PC-3 (cell line): ENCODE measurements around the gene FBXL13. TPM values are rescaled to one million over a fixed set of nuclear protein-coding genes. Genes with fewer than 3 reads are reported as not detected.

Source experiments
- ATAC-seq: fragments of 200-7000 bp; cut with Tn5 transposase; 2 replicates; pipeline ENCODE4 v1.9.1; 2020; ENCODE audit warnings: mild to moderate bottlenecking, moderate library complexity
- BruUV-seq: library from RNA; stranded (reverse); fragments of 400-500 nt; replicated peaks from 2 replicates; lab custom pipeline; 2021; lab: Mats Ljungman, UMichigan
- CTCF ChIA-PET: fragments of 300-600 bp; sonication (Branson Sonifier 250); formaldehyde crosslinking; loops from one replicate; lab custom pipeline; 2022; ENCODE audit warnings: antibody characterized with exemption; lab: Charles Lee
- POLR2A ChIA-PET: fragments of 300-600 bp; sonication (Branson Sonifier 250); formaldehyde crosslinking; loops from one replicate; lab custom pipeline; 2022; ENCODE audit warnings: antibody characterized with exemption; ENCODE audit not compliant: unreplicated experiment; lab: Charles Lee
- DNase-seq: peaks from one replicate; pipeline ENCODE4 v3.0.0-alpha.2; 2015
- H2AFZ ChIP-seq: fragments of 300-600 bp; sonication (generic); 2 replicates; pipeline ENCODE4 v1.6.0; 2016; ENCODE audit warnings: antibody characterized with exemption, low read length
- H3F3A ChIP-seq: fragments of 300-600 bp; sonication (generic); one replicate; pipeline ENCODE4 v1.6.0; 2017; ENCODE audit warnings: antibody characterized with exemption, low read length, control low read depth, mild to moderate bottlenecking; ENCODE audit not compliant: unreplicated experiment
- H3K27ac ChIP-seq: fragments of 300-600 bp; sonication (generic); 2 replicates; pipeline ENCODE4 v1.5.1; 2016; ENCODE audit warnings: mild to moderate bottlenecking, low read length
- H3K27me3 ChIP-seq: fragments of 300-600 bp; sonication (generic); 2 replicates; pipeline ENCODE4 v1.6.1; 2016; ENCODE audit warnings: low read length, mixed read lengths
- H3K36me3 ChIP-seq: fragments of 300-600 bp; sonication (generic); 2 replicates; pipeline ENCODE4 v1.6.1; 2016; ENCODE audit warnings: low read depth, mixed run types, low read length, mixed read lengths
- H3K4me1 ChIP-seq: fragments of 300-600 bp; sonication (generic); 2 replicates; pipeline ENCODE4 v1.5.1; 2016; ENCODE audit warnings: low read length; ENCODE audit not compliant: insufficient read depth
- H3K4me2 ChIP-seq: fragments of 300-600 bp; sonication (generic); 2 replicates; pipeline ENCODE4 v1.6.0; 2016; ENCODE audit warnings: low read length
- H3K4me3 ChIP-seq: fragments of 300-600 bp; sonication (generic); 2 replicates; pipeline ENCODE4 v1.5.1; 2016; ENCODE audit warnings: mild to moderate bottlenecking, low read length, mixed read lengths
- H3K79me2 ChIP-seq: fragments of 300-600 bp; sonication (generic); 2 replicates; pipeline ENCODE4 v1.6.1; 2017; ENCODE audit warnings: low read length, mixed read lengths
- H3K9ac ChIP-seq: fragments of 300-600 bp; sonication (generic); 2 replicates; pipeline ENCODE4 v1.6.0; 2016; ENCODE audit warnings: mild to moderate bottlenecking, low read length
- H3K9me2 ChIP-seq: fragments of 300-600 bp; sonication (generic); replicated peaks from 2 replicates; pipeline ENCODE4 v1.6.1; 2016; ENCODE audit warnings: mixed run types, low read length, mixed read lengths
- H3K9me3 ChIP-seq: fragments of 300-600 bp; sonication (generic); 2 replicates; pipeline ENCODE4 v1.6.1; 2016; ENCODE audit warnings: low read length, mixed read lengths
- H4K20me1 ChIP-seq: fragments of 300-600 bp; sonication (generic); 2 replicates; pipeline ENCODE4 v1.6.1; 2016; ENCODE audit warnings: low read length, mixed read lengths
- CTCF ChIP-seq: fragments of 300-600 bp; sonication (generic); conservative IDR thresholded peaks from 2 replicates; pipeline ENCODE4 v1.5.1; 2017; ENCODE audit warnings: antibody characterized with exemption, low read depth, mild to moderate bottlenecking, low read length
- EZH2 ChIP-seq: fragments of 300-600 bp; sonication (generic); IDR thresholded peaks from one replicate; pipeline ENCODE4 v1.6.1; 2017; ENCODE audit warnings: antibody characterized with exemption, mild to moderate bottlenecking, low read length; ENCODE audit not compliant: unreplicated experiment
- EZH2phosphoT487 ChIP-seq: fragments of 300-600 bp; sonication (generic); IDR thresholded peaks from 2 replicates; pipeline ENCODE4 v1.6.1; 2018; ENCODE audit warnings: mild to moderate bottlenecking, antibody characterized with exemption, low read length, borderline replicate concordance
- intact Hi-C: fragments of 100-400 bp; cut with micrococcal nuclease; formaldehyde crosslinking; loops from 2 replicates; pipeline ENCODE4 v1.9.0; 2023
- total RNA-seq: library from RNA; depleted of rRNA; stranded (reverse); fragments of >200 nt; gene quantifications from 2 replicates; pipeline ENCODE4 v1.2.3, GENCODE V29; 2014

The FBXL13 gene
- total RNA-seq, 1 experiment from 2014 or later, result 1.1 TPM

DNA sequence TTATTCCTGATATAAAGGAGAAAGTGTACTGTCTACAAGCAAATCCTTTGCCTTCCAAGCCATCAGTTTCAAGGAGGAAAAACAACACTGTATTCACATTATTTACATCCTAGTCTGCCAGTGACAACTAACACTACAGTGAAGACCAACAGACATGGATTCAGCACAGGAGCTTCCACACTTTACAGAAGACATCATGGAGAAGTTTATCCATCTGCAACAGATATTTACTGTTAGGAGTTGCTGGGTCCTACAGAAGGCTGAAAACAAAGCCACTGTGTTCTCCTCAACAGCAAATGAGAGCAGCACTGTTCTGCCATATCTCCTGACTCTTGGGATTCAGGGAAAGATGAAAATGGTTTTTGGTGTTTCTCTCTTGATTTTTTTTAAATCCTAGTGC, 42.4 kb upstream of the FBXL13 start:
- Histone ChIP-seq H3K4me3 (no peak overlapping the region), H3K27me3 (no peaks in the 10 kb centered on the region), H3K27ac (no peak overlapping the region), H2AFZ (no peak overlapping the region), H3K9me2 (no peaks in the 10 kb centered on the region), H3K79me2 (no peaks in the 10 kb centered on the region), H3K9ac (no peak overlapping the region), H3K4me1 (peaks cover 11% of the 10 kb centered on the region), H4K20me1 (no peaks in the 10 kb centered on the region), H3F3A (peaks cover 3% of the 10 kb centered on the region), H3K4me2 (no peak overlapping the region), H3K36me3 (peaks cover 10% of the 10 kb centered on the region), H3K9me3 (no peaks in the 10 kb centered on the region)
- TF ChIP-seq CTCF (no peak), EZH2phosphoT487 (no peak), EZH2 (no peak)
- BruUV-seq, result no TSS peak
- intact Hi-C loops, result no loop called here
- ATAC-seq (no peak), DNase-seq (no peak)
- POLR2A ChIA-PET, result no interaction called here
- CTCF ChIA-PET, result no interaction called here

GRCh38 chr7:103116511-103116910, 41.9 kb upstream of the FBXL13 start:
- TF ChIP-seq CTCF, result no peak
- no peak for TF ChIP-seq EZH2phosphoT487
- no peak for TF ChIP-seq EZH2
- intact Hi-C loops, result no loop called here
- Histone ChIP-seq H4K20me1 (no peaks in the 10 kb centered on the region), H3K27me3 (no peaks in the 10 kb centered on the region), H3K4me2 (no peak overlapping the region), H2AFZ (no peak overlapping the region), H3K4me3 (no peak overlapping the region), H3K9me2 (no peaks in the 10 kb centered on the region), H3K9me3 (no peaks in the 10 kb centered on the region), H3K79me2 (no peaks in the 10 kb centered on the region), H3K27ac (no peak overlapping the region), H3K36me3 (peaks cover 10% of the 10 kb centered on the region), H3F3A (peaks cover 3% of the 10 kb centered on the region), H3K9ac (no peak overlapping the region), H3K4me1 (peaks cover 11% of the 10 kb centered on the region)
- CTCF ChIA-PET, result no interaction called here
- POLR2A ChIA-PET, result no interaction called here
- DNase-seq (no peak), ATAC-seq (no peak)
- no TSS peak for BruUV-seq

DNA sequence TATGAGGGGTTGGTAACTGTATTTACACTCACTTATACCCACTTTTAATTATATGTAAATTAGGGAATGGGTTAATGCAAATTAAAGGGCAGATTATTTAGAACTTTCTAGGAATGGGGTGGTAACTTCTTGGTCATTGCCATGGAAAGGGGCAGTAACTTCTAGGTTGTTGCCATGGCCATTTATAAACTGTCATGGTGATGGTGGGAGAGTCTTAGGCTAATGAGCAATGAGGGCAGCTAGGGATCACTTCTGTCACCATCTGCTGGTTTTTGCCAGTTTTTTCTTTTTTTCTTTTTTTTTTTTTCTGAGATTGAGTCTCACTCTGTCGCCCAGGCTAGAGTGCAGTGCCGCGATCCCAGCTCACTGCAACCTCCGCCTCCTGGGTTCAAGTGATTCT, 41.2 kb upstream of the FBXL13 start:
- BruUV-seq, result no TSS peak
- H3K9ac ChIP-seq, result no peak overlapping the region
- no peak overlapping the region for H3K27ac ChIP-seq
- H3K36me3 ChIP-seq, result peaks cover 10% of the 10 kb centered on the region
- no peak overlapping the region for H3K4me2 ChIP-seq
- H2AFZ ChIP-seq, result no peak overlapping the region
- TF ChIP-seq EZH2phosphoT487 (no peak), CTCF (no peak), EZH2 (no peak)
- peaks cover 3% of the 10 kb centered on the region for H3F3A ChIP-seq
- H3K9me3 ChIP-seq, result no peaks in the 10 kb centered on the region
- no peaks in the 10 kb centered on the region for H3K27me3 ChIP-seq
- H3K9me2 ChIP-seq, result no peaks in the 10 kb centered on the region
- H3K4me1 ChIP-seq, result peaks cover 11% of the 10 kb centered on the region
- ATAC-seq, result no peak
- no peak overlapping the region for H3K4me3 ChIP-seq
- ChIA-PET POLR2A (no interaction called here), CTCF (no interaction called here)
- no peak for DNase-seq
- no peaks in the 10 kb centered on the region for H3K79me2 ChIP-seq
- H4K20me1 ChIP-seq, result no peaks in the 10 kb centered on the region
- intact Hi-C loops, result no loop called here
